Peyer's patch (tissue), 4 donors: Measurements from ENCODE around the gene PKN2.

ENCODE experiments used
- POLR2A ChIP-seq, 2 donors: fragments of 450-650 bp; IDR thresholded peaks; one replicate each; pipeline ENCODE4 v1.5.1; 2017; ENCODE audit warnings: antibody characterized with exemption in 2 of 2, mild to moderate bottlenecking in 2 of 2, moderate library complexity in 2 of 2
- TF ChIP-seq, protein P1 (sequence below), 6 experiments: fragments of 450-650 bp in 4 of 6; fragments of 200-600 bp in 2 of 6; sonication (generic) in 1 of 6; IDR thresholded peaks; one replicate each; pipeline ENCODE4 v1.5.1; 2017 to 2019; ENCODE audit warnings: antibody characterized with exemption in 6 of 6, mild to moderate bottlenecking in 3 of 6, moderate library complexity in 1 of 6

DNA sequence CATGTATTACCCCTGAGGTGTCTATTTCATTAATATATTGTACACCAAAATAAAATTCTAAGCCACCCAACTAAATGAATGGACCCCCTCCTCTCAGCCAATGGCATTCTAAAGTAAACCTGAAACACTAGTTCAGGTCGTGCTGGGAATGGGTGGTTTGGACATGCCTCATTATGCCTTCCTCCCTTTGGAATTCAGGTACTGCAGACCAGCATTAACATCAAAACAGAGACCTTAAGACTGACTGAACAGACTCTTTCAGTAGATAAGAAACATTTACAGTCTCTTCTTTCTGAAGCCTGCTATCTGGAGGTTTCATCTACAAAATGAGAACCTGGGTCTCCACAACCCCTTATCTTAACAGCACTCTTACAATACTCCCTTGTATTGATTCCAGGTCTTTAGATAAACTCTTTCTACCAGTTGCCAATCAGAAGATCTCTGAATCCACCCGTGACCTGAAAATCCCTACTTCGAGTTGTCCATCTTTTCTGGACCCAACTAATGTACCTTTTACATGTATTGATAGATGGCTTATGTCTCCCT lies 93.6 kb downstream of the PKN2 start:
- TF ChIP-seq, protein P1, sequence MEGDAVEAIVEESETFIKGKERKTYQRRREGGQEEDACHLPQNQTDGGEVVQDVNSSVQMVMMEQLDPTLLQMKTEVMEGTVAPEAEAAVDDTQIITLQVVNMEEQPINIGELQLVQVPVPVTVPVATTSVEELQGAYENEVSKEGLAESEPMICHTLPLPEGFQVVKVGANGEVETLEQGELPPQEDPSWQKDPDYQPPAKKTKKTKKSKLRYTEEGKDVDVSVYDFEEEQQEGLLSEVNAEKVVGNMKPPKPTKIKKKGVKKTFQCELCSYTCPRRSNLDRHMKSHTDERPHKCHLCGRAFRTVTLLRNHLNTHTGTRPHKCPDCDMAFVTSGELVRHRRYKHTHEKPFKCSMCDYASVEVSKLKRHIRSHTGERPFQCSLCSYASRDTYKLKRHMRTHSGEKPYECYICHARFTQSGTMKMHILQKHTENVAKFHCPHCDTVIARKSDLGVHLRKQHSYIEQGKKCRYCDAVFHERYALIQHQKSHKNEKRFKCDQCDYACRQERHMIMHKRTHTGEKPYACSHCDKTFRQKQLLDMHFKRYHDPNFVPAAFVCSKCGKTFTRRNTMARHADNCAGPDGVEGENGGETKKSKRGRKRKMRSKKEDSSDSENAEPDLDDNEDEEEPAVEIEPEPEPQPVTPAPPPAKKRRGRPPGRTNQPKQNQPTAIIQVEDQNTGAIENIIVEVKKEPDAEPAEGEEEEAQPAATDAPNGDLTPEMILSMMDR (IDR thresholded peaks at IDR 0.05), result no peak
- no peak for TF ChIP-seq POLR2A (IDR thresholded peaks at IDR 0.05)
